H9 (cell line): ENCODE results near the gene ADAM11. TPM values are rescaled to one million over a fixed set of nuclear protein-coding genes. Genes with fewer than 3 reads are reported as not detected.

Experiments
- DNase-seq: peaks from one replicate; pipeline ENCODE4 v3.0.0-alpha.2; 2017
- H2AFZ ChIP-seq: one replicate; pipeline ENCODE4 v1.6.1; 2013; ENCODE audit warnings: mild to moderate bottlenecking, low read length, control low read depth, moderate library complexity
- H2AK5ac ChIP-seq: 2 replicates; pipeline ENCODE4 v1.6.1; 2013; ENCODE audit warnings: low read length, control low read depth, mixed read lengths; ENCODE audit not compliant: insufficient read length
- H2BK120ac ChIP-seq: one replicate; pipeline ENCODE4 v1.6.1; 2013; ENCODE audit warnings: low read depth, mild to moderate bottlenecking, low read length, control low read depth, inconsistent platforms; ENCODE audit not compliant: poor library complexity, severe bottlenecking
- H2BK12ac ChIP-seq: 2 replicates; pipeline ENCODE4 v1.6.1; 2013; ENCODE audit warnings: low read length, control low read depth, mixed read lengths, low read depth; ENCODE audit not compliant: insufficient read length
- H2BK15ac ChIP-seq: 2 replicates; pipeline ENCODE4 v1.6.1; 2013; ENCODE audit warnings: low read depth, low read length, control low read depth
- H2BK20ac ChIP-seq: one replicate; pipeline ENCODE4 v1.6.1; 2013; ENCODE audit warnings: low read depth, mild to moderate bottlenecking, low read length, control low read depth, inconsistent platforms; ENCODE audit not compliant: poor library complexity, severe bottlenecking
- H2BK5ac ChIP-seq: 2 replicates; pipeline ENCODE4 v1.6.1; 2013; ENCODE audit warnings: low read length, control low read depth, mixed read lengths; ENCODE audit not compliant: insufficient read length
- H3K14ac ChIP-seq: 2 replicates; pipeline ENCODE4 v1.6.1; 2013; ENCODE audit warnings: low read length, control low read depth; ENCODE audit not compliant: insufficient read depth
- H3K18ac ChIP-seq: 2 replicates; pipeline ENCODE4 v1.6.1; 2013; ENCODE audit warnings: low read depth, mild to moderate bottlenecking, mixed read lengths, low read length, control low read depth; ENCODE audit not compliant: insufficient read length
- H3K23ac ChIP-seq: 2 replicates; pipeline ENCODE4 v1.6.1; 2013; ENCODE audit warnings: low read length, control low read depth, mixed read lengths, low read depth; ENCODE audit not compliant: insufficient read length
- H3K23me2 ChIP-seq: 2 replicates; pipeline ENCODE4 v1.6.1; 2013; ENCODE audit warnings: low read depth, mild to moderate bottlenecking, mixed read lengths, low read length, control low read depth; ENCODE audit not compliant: insufficient read length, poor library complexity, severe bottlenecking
- H3K27ac ChIP-seq: 2 replicates; pipeline ENCODE4 v1.5.1; 2013; ENCODE audit warnings: low read length, control low read depth, mixed read lengths, low read depth; ENCODE audit not compliant: insufficient read length
- H3K27me3 ChIP-seq: 2 replicates; pipeline ENCODE4 v1.6.1; 2013; ENCODE audit warnings: low read length, control low read depth, inconsistent platforms; ENCODE audit not compliant: insufficient read depth
- H3K4ac ChIP-seq: 2 replicates; pipeline ENCODE4 v1.6.1; 2013; ENCODE audit warnings: low read depth, mild to moderate bottlenecking, control low read depth, inconsistent platforms, low read length, moderate library complexity
- H3K4me1 ChIP-seq: 2 replicates; pipeline ENCODE4 v1.6.1; 2013; ENCODE audit warnings: low read length, control low read depth, inconsistent platforms; ENCODE audit not compliant: insufficient read depth
- H3K4me2 ChIP-seq: 2 replicates; pipeline ENCODE4 v1.6.1; 2013; ENCODE audit warnings: low read length, control low read depth, mixed read lengths; ENCODE audit not compliant: insufficient read length, insufficient read depth
- H3K56ac ChIP-seq: 2 replicates; pipeline ENCODE4 v1.6.1; 2013; ENCODE audit warnings: low read depth, mild to moderate bottlenecking, mixed read lengths, low read length, control low read depth; ENCODE audit not compliant: insufficient read length
- H3K79me1 ChIP-seq: 2 replicates; pipeline ENCODE4 v1.6.1; 2013; ENCODE audit warnings: low read depth, mild to moderate bottlenecking, moderate library complexity, low read length, control low read depth, inconsistent platforms; ENCODE audit not compliant: insufficient read depth, poor library complexity, severe bottlenecking
- H3K79me2 ChIP-seq: 2 replicates; pipeline ENCODE4 v1.6.1; 2013; ENCODE audit warnings: low read length, control low read depth, inconsistent platforms; ENCODE audit not compliant: insufficient read depth
- H3K9ac ChIP-seq: 2 replicates; pipeline ENCODE4 v1.6.1; 2013; ENCODE audit warnings: low read length, control low read depth, mixed read lengths; ENCODE audit not compliant: insufficient read length; ENCODE audit errors: extremely low read depth
- H3K9me3 ChIP-seq: one replicate; pipeline ENCODE4 v1.6.1; 2013; ENCODE audit warnings: low read depth, low read length, inconsistent platforms; ENCODE audit not compliant: control insufficient read depth
- H3T11ph ChIP-seq: one replicate; pipeline ENCODE4 v1.6.1; 2013; ENCODE audit warnings: mild to moderate bottlenecking, low read length, control low read depth, inconsistent platforms
- H4K20me1 ChIP-seq: one replicate; pipeline ENCODE4 v1.6.1; 2013; ENCODE audit not compliant: control insufficient read depth, insufficient read length, insufficient read depth
- H4K5ac ChIP-seq: 2 replicates; pipeline ENCODE4 v1.6.1; 2013; ENCODE audit warnings: low read depth, mild to moderate bottlenecking, mixed read lengths, low read length, control low read depth; ENCODE audit not compliant: insufficient read length
- H4K8ac ChIP-seq: replicated peaks from 2 replicates; pipeline ENCODE4 v1.6.1; 2013; ENCODE audit warnings: low read length, control low read depth, mixed read lengths, low read depth; ENCODE audit not compliant: insufficient read length
- H4K91ac ChIP-seq: 2 replicates; pipeline ENCODE4 v1.6.1; 2013; ENCODE audit warnings: low read depth, mild to moderate bottlenecking, moderate library complexity, mixed read lengths, low read length, control low read depth; ENCODE audit not compliant: insufficient read length
- H3K27ac Mint-ChIP-seq, 3 experiments: 2 replicates in 2 of 3; 3 replicates in 1 of 3; pipeline ENCODE4 v1.8.0; 2020 to 2021; ENCODE audit warnings: mixed read lengths in 3 of 3, mild to moderate bottlenecking in 1 of 3, moderate library complexity in 1 of 3
- H3K27me3 Mint-ChIP-seq: 2 replicates; pipeline ENCODE4 v1.8.0; 2021; ENCODE audit warnings: low read depth, mild to moderate bottlenecking, moderate library complexity, mixed read lengths
- H3K36me3 Mint-ChIP-seq, 3 experiments: 2 replicates in 2 of 3; 3 replicates in 1 of 3; pipeline ENCODE4 v1.8.0; 2020 to 2021; ENCODE audit warnings: low read depth in 3 of 3, mixed read lengths in 3 of 3; ENCODE audit not compliant: insufficient read depth in 1 of 3
- H3K4me1 Mint-ChIP-seq, 2 experiments: 2 replicates each; pipeline ENCODE4 v1.8.0; 2020; ENCODE audit warnings: mixed read lengths in 2 of 2
- H3K4me3 Mint-ChIP-seq, 2 experiments: 2 replicates in 1 of 2; 3 replicates in 1 of 2; pipeline ENCODE4 v1.8.0; 2020 to 2021; ENCODE audit warnings: mild to moderate bottlenecking in 2 of 2, mixed read lengths in 2 of 2, moderate library complexity in 1 of 2
- H3K9me3 Mint-ChIP-seq, 2 experiments: 2 replicates in 1 of 2; 3 replicates in 1 of 2; pipeline ENCODE4 v1.8.0; 2020; ENCODE audit warnings: mild to moderate bottlenecking in 2 of 2, mixed read lengths in 2 of 2, moderate library complexity in 1 of 2
- CTCF ChIP-seq: fragments of 200-600 bp; sonication (generic); conservative IDR thresholded peaks from 3 replicates; pipeline ENCODE4 v1.8.0; 2021; ENCODE audit warnings: antibody characterized with exemption, mild to moderate bottlenecking
- WGBS: extraction: QIAGEN DNeasy Blood & Tissue Kit; methylation state at CpG from one replicate; pipeline ENCODE4 v1.1.7; 2013; ENCODE audit warnings: missing lambda C conversion rate, low lambda C conversion rate, mixed read lengths; ENCODE audit not compliant: insufficient read length; ENCODE audit errors: extremely low coverage; 5-methylcytosine and 5-hydroxymethylcytosine counted together
- total RNA-seq: library from RNA; stranded (reverse); gene quantifications from 2 replicates; pipeline ENCODE4 v1.2.1, GENCODE V29; 2021

ADAM11 gene
- total RNA-seq, 1 experiment from 2014 or later: 4.6 TPM

DNA sequence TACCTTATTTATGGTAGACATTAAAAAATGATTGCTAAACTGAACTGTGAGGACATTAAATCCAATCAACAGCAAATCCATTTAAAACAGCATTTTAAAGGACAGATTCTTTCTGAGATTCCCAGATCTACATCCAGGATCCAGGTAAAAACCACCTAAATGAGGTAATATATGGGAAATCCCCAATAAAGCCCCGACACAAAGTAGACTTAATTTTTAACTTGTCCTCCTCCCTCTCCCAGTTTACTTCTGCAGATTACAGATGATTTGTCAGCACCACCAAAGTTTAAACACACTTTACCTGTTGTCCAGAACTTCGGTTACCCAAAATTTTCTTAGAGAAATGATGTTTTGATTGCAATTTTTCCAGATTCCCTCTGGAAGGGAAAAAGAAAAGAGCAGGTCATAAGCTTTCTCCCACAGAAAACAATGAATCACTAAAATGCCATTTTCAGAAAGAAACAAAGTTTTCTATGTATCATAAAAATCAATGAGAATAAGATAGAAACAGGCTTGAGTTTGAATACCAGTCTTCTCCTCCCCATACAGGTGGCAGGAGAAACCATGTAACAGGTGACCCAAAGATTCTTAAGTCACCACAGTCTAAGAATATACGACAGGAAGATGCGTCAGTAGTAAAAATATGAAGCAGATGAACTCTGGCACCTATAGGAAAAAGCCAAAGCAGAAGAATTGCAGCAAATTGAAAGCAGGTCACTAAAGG lies 48.5 kb downstream of the ADAM11 start:
- H3K27ac ChIP-seq: no peak overlapping the region
- no peak overlapping the region for H4K5ac ChIP-seq
- Mint-ChIP-seq H3K36me3 (peaks cover 34 to 64% (median 54%) of the 10 kb centered on the region in 3 experiments), H3K27me3 (no peaks in the 10 kb centered on the region), H3K4me3 (no peak overlapping the region), H3K9me3 (no peaks in the 10 kb centered on the region), H3K4me1 (peaks cover 3 to 7% of the 10 kb centered on the region in 2 experiments; a peak in 3 of 4 replicates), H3K27ac (peak overlapping the region in 1 of 3 experiments; percentile 55; a peak in 2 of 7 replicates)
- H3K14ac ChIP-seq: no peak overlapping the region
- H3K27me3 ChIP-seq: no peaks in the 10 kb centered on the region
- H4K20me1 ChIP-seq: no peaks in the 10 kb centered on the region
- no peak overlapping the region for H2BK15ac ChIP-seq
- H4K8ac ChIP-seq: no peak overlapping the region
- H3K79me1 ChIP-seq: peaks cover 3% of the 10 kb centered on the region
- TF ChIP-seq CTCF: no peak
- no peaks in the 10 kb centered on the region for H3K23me2 ChIP-seq
- no peak overlapping the region for H3K4ac ChIP-seq
- H2BK20ac ChIP-seq: no peak overlapping the region
- H3K79me2 ChIP-seq: peaks cover 17% of the 10 kb centered on the region; the same call in 1 of the 2 replicates
- H3K56ac ChIP-seq: no peak overlapping the region
- H3K23ac ChIP-seq: no peak overlapping the region
- H3K4me1 ChIP-seq: no peaks in the 10 kb centered on the region
- no peak overlapping the region for H3K9ac ChIP-seq
- H2BK5ac ChIP-seq: no peak overlapping the region
- no CpG with 5 or more reads among the region's 4 CpGs for WGBS
- no peak overlapping the region for H2BK120ac ChIP-seq
- H3K18ac ChIP-seq: no peak overlapping the region
- H3K9me3 ChIP-seq: no peaks in the 10 kb centered on the region
- H2AK5ac ChIP-seq: no peak overlapping the region
- H2AFZ ChIP-seq: no peak overlapping the region
- H3K4me2 ChIP-seq: no peak overlapping the region
- DNase-seq: no peak
- no peak overlapping the region for H2BK12ac ChIP-seq
- no peak overlapping the region for H3T11ph ChIP-seq
- H4K91ac ChIP-seq: no peak overlapping the region
